ENCODE data around the gene LHFPL6.

The LHFPL6 gene

GRCh38 chr13:39371706-39372105 is 231.3 kb downstream of the LHFPL6 start:
- Mint-ChIP-seq H3K4me1 (ENCODE audit: low read depth) (no peaks in the 10 kb centered on the region), H3K9me3 (no peaks in the 10 kb centered on the region), H3K27ac (no peak overlapping the region), H3K36me3 (ENCODE audit: low read depth) (no peaks in the 10 kb centered on the region), H3K27me3 (ENCODE audit: low read depth) (no peaks in the 10 kb centered on the region), H3K4me3 (no peak overlapping the region)
- DNase-seq (ENCODE audit: low spot score), result no peak

GRCh38 chr13:39370554-39370953 is 232.4 kb downstream of the LHFPL6 start:
- Mint-ChIP-seq H3K27me3 (ENCODE audit: low read depth) (no peaks in the 10 kb centered on the region), H3K36me3 (ENCODE audit: low read depth) (no peaks in the 10 kb centered on the region), H3K4me3 (no peak overlapping the region), H3K4me1 (ENCODE audit: low read depth) (no peaks in the 10 kb centered on the region), H3K27ac (no peak overlapping the region), H3K9me3 (no peaks in the 10 kb centered on the region)
- no peak for DNase-seq (ENCODE audit: low spot score)

GRCh38 chr13:39370048-39370447 is 232.9 kb downstream of the LHFPL6 start:
- no peaks in the 10 kb centered on the region for H3K36me3 Mint-ChIP-seq (ENCODE audit: low read depth)
- no peak overlapping the region for H3K4me3 Mint-ChIP-seq
- no peak for DNase-seq (ENCODE audit: low spot score)
- no peak overlapping the region for H3K27ac Mint-ChIP-seq
- no peaks in the 10 kb centered on the region for H3K9me3 Mint-ChIP-seq
- no peaks in the 10 kb centered on the region for H3K4me1 Mint-ChIP-seq (ENCODE audit: low read depth)
- H3K27me3 Mint-ChIP-seq (ENCODE audit: low read depth), result no peaks in the 10 kb centered on the region

- no peak for DNase-seq (ENCODE audit: low spot score)
- Mint-ChIP-seq H3K27me3 (ENCODE audit: low read depth) (no peaks in the 10 kb centered on the region), H3K36me3 (ENCODE audit: low read depth) (no peaks in the 10 kb centered on the region), H3K27ac (no peak overlapping the region), H3K4me1 (ENCODE audit: low read depth) (no peaks in the 10 kb centered on the region), H3K4me3 (no peak overlapping the region), H3K9me3 (no peaks in the 10 kb centered on the region)
These were observed 233.7 kb downstream of the LHFPL6 start for GRCh38 chr13:39369161-39369890.

- DNase-seq (ENCODE audit: low spot score), result no peak
- H3K4me1 Mint-ChIP-seq (ENCODE audit: low read depth), result no peaks in the 10 kb centered on the region
- no peak overlapping the region for H3K27ac Mint-ChIP-seq
- no peaks in the 10 kb centered on the region for H3K9me3 Mint-ChIP-seq
- H3K4me3 Mint-ChIP-seq, result no peak overlapping the region
- no peaks in the 10 kb centered on the region for H3K27me3 Mint-ChIP-seq (ENCODE audit: low read depth)
- no peaks in the 10 kb centered on the region for H3K36me3 Mint-ChIP-seq (ENCODE audit: low read depth)
These were observed 237.1 kb downstream of the LHFPL6 start for GRCh38 chr13:39365879-39366278.

- no peak overlapping the region for H3K4me3 Mint-ChIP-seq
- H3K27ac Mint-ChIP-seq, result no peak overlapping the region
- H3K36me3 Mint-ChIP-seq (ENCODE audit: low read depth), result no peaks in the 10 kb centered on the region
- no peaks in the 10 kb centered on the region for H3K9me3 Mint-ChIP-seq
- H3K27me3 Mint-ChIP-seq (ENCODE audit: low read depth), result no peaks in the 10 kb centered on the region
- H3K4me1 Mint-ChIP-seq (ENCODE audit: low read depth), result no peaks in the 10 kb centered on the region
- DNase-seq (ENCODE audit: low spot score), result no peak
These were observed 238.0 kb downstream of the LHFPL6 start for GRCh38 chr13:39364947-39365468.

- Mint-ChIP-seq H3K4me3 (no peak overlapping the region), H3K27me3 (ENCODE audit: low read depth) (no peaks in the 10 kb centered on the region), H3K9me3 (no peaks in the 10 kb centered on the region), H3K27ac (no peak overlapping the region), H3K4me1 (ENCODE audit: low read depth) (no peaks in the 10 kb centered on the region), H3K36me3 (ENCODE audit: low read depth) (no peaks in the 10 kb centered on the region)
- no peak for DNase-seq (ENCODE audit: low spot score)
These were observed 239.6 kb downstream of the LHFPL6 start for GRCh38 chr13:39363382-39363772.

- H3K9me3 Mint-ChIP-seq, result no peaks in the 10 kb centered on the region
- no peak overlapping the region for H3K27ac Mint-ChIP-seq
- H3K27me3 Mint-ChIP-seq (ENCODE audit: low read depth), result no peaks in the 10 kb centered on the region
- H3K4me1 Mint-ChIP-seq (ENCODE audit: low read depth), result no peaks in the 10 kb centered on the region
- no peaks in the 10 kb centered on the region for H3K36me3 Mint-ChIP-seq (ENCODE audit: low read depth)
- DNase-seq (ENCODE audit: low spot score), result no peak
- H3K4me3 Mint-ChIP-seq, result no peak overlapping the region
These were observed 240.2 kb downstream of the LHFPL6 start for GRCh38 chr13:39362652-39363381.

- Mint-ChIP-seq H3K27me3 (ENCODE audit: low read depth) (peaks cover 5% of the 10 kb centered on the region), H3K27ac (no peak overlapping the region), H3K4me3 (no peak overlapping the region), H3K9me3 (no peaks in the 10 kb centered on the region), H3K4me1 (ENCODE audit: low read depth) (no peaks in the 10 kb centered on the region), H3K36me3 (ENCODE audit: low read depth) (no peaks in the 10 kb centered on the region)
- DNase-seq (ENCODE audit: low spot score), result no peak
These were observed 249.0 kb downstream of the LHFPL6 start for GRCh38 chr13:39353988-39354387.

- H3K9me3 Mint-ChIP-seq, result no peaks in the 10 kb centered on the region
- H3K4me3 Mint-ChIP-seq, result no peak overlapping the region
- no peaks in the 10 kb centered on the region for H3K4me1 Mint-ChIP-seq (ENCODE audit: low read depth)
- no peak overlapping the region for H3K27ac Mint-ChIP-seq
- no peak for DNase-seq (ENCODE audit: low spot score)
- H3K36me3 Mint-ChIP-seq (ENCODE audit: low read depth), result no peaks in the 10 kb centered on the region
- peaks cover 7% of the 10 kb centered on the region for H3K27me3 Mint-ChIP-seq (ENCODE audit: low read depth)
These were observed 252.5 kb downstream of the LHFPL6 start for GRCh38 chr13:39350461-39350881.

- Mint-ChIP-seq H3K4me1 (ENCODE audit: low read depth) (no peaks in the 10 kb centered on the region), H3K36me3 (ENCODE audit: low read depth) (no peaks in the 10 kb centered on the region), H3K27ac (no peak overlapping the region), H3K27me3 (ENCODE audit: low read depth) (peaks cover 5% of the 10 kb centered on the region), H3K4me3 (no peak overlapping the region), H3K9me3 (no peaks in the 10 kb centered on the region)
- DNase-seq (ENCODE audit: low spot score), result no peak
These were observed 253.5 kb downstream of the LHFPL6 start for GRCh38 chr13:39349391-39349960.

GRCh38 chr13:39347926-39348901 is 254.8 kb downstream of the LHFPL6 start:
- no peak for DNase-seq (ENCODE audit: low spot score)
- Mint-ChIP-seq H3K36me3 (ENCODE audit: low read depth) (no peaks in the 10 kb centered on the region), H3K27ac (no peak overlapping the region), H3K4me3 (no peak overlapping the region), H3K4me1 (ENCODE audit: low read depth) (no peaks in the 10 kb centered on the region), H3K27me3 (ENCODE audit: low read depth) (peaks cover 5% of the 10 kb centered on the region), H3K9me3 (no peaks in the 10 kb centered on the region)

- Mint-ChIP-seq H3K4me3 (no peak overlapping the region), H3K9me3 (no peaks in the 10 kb centered on the region), H3K27ac (no peak overlapping the region), H3K4me1 (ENCODE audit: low read depth) (no peaks in the 10 kb centered on the region), H3K27me3 (ENCODE audit: low read depth) (peaks cover 5% of the 10 kb centered on the region), H3K36me3 (ENCODE audit: low read depth) (no peaks in the 10 kb centered on the region)
- DNase-seq (ENCODE audit: low spot score), result no peak
These were observed 257.0 kb downstream of the LHFPL6 start for GRCh38 chr13:39345982-39346381.

Measured in T-helper 2 cell treated with Interferon-gamma antibody and Interleukin-4, amounts not matched to agents 5 μg/mL and 100 μg/mL, for 36 hours (primary cell).